Erythroblast (primary cell): Measurements from ENCODE around the gene AK8.
"Not testable (repeated sequence)": the region's sequence is repeated elsewhere in the genome, so short reads cannot be mapped to it uniquely, and the experiment has no call there.

Experiments
- DNase-seq, 2 experiments: peaks; one replicate each; lab custom pipeline; 2025; lab: John Stamatoyannopoulos, UW
- GATA1 ChIP-seq: IDR thresholded peaks from 2 replicates; pipeline ENCODE4 v1.6.1; 2011; ENCODE audit warnings: low read depth, mild to moderate bottlenecking, control low read depth, low read length, moderate library complexity
- POLR2A ChIP-seq: IDR thresholded peaks from 2 replicates; pipeline ENCODE4 v1.6.1; 2011; ENCODE audit warnings: mild to moderate bottlenecking, low read length

AK8 gene

DNA sequence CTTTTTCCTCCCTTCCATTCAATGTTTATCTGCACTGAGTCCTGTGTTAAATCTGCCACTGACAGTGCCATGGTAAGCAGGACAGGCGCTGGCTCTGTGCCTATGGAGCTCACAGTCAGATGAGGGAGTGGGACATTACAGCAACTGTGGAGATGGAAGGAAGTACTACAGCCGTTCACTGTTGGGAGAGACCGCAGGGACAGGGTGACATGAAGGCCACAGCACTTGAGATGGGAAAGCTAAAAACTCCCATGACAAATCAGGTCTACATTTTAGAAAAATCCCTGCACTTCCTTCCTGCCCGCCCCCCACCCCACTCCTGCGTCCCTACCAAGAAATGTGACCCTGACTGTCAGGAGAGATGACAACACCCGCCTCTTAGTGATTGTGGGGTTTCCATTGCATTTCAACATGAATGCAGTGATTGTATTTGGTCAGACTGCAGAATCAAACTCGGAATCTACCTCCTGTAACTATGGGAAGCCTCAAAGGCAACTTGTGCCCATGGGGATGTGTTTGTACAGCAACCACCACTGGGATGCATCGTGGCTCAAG is 151.4 kb downstream of the AK8 start:
- TF ChIP-seq POLR2A (no peak), GATA1 (no peak)
- DNase-seq = no peak

DNA sequence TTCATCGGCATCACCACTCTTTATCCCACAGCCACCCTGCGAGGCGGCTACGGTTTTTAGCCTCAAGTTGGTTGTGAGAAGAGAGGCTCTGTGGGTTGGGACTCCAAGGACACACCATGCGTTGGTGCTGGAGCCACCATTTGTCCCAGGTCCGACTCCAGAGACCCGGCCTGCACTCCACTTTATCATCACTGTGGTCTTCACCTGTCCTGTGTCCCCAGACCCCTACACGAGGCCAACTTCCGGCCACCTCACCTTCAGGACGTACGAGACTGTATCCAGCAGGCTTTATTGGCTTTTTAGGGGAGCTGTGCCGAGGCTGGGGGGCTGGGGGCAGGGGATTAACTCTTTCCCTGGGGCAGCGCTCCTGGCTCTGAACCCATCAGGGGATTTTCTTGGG is 152.8 kb downstream of the AK8 start:
- DNase-seq = no peak
- TF ChIP-seq GATA1 = no peak
- TF ChIP-seq POLR2A = no peak

DNA sequence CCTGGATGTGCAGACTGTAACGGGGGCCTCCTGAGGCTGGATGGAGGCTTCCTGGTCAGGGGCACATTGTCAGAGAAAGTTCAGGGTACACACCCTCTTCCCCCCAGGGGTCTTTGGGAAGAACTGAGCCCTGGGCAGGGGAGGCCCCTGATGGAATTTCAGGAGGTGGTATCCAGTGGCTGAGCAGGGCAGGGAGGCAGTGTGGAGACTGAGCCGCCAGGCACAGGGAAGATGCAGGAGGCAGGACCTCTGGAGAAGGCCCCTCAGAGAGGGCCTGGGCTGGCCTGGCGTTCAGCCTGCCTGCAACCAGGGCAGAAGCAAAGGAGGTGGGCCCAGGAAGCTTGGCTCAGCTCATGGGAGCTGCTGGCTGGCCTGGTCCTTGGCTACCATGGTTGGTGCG is 154.3 kb downstream of the AK8 start:
- TF ChIP-seq GATA1 (no peak), POLR2A (no peak)
- DNase-seq = no peak

DNA sequence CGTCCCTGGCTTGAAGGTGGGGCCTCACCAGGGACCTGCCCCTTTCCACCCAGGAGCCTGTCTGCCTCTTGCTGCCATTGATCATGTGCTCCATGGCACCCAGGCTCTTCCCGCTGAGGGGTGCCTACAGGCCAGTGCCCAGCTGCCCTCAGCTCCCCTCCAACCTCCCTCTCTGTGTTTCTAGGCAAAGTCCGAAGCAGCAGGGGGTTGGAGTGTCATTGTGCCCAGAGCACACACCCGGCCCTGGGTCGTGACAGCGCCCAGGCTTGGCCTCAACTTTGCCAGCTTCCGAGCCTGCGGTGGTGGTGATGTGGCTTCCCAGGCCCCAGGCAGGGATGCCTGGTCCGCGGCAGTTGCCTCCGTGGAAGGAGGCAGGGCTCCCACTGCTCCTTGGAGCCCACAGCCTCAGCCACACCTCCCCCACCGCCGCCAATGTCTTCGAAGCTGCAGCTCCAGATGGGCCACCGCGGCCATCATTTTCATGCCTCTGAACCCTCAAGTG is 155.5 kb downstream of the AK8 start:
- DNase-seq = no peak

DNA sequence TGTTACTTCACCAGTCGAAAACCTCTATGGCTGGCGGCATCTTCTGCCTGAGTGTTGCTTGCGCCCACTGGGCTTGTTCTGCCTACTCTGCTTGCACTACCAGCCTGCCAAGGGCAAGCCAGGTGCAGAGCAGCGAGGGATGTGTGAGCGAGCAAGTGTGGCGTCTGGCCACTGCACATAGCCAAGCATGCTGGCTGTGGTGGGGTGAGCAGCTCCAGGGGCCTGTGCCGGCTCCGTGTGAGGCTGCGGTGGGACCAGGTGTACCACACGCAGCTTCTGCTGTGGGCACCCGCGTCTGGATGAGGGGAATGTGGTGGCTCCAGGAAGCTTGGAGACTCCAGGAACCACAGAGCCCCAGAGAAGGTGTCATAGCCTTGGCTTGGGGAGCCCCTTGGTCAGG is 156.4 kb downstream of the AK8 start:
- TF ChIP-seq POLR2A = no peak
- TF ChIP-seq GATA1 = no peak
- DNase-seq = no peak

More for the DNA sequence above, 155.5 kb downstream of the AK8 start:
- TF ChIP-seq POLR2A (no peak), GATA1 (no peak)

DNA sequence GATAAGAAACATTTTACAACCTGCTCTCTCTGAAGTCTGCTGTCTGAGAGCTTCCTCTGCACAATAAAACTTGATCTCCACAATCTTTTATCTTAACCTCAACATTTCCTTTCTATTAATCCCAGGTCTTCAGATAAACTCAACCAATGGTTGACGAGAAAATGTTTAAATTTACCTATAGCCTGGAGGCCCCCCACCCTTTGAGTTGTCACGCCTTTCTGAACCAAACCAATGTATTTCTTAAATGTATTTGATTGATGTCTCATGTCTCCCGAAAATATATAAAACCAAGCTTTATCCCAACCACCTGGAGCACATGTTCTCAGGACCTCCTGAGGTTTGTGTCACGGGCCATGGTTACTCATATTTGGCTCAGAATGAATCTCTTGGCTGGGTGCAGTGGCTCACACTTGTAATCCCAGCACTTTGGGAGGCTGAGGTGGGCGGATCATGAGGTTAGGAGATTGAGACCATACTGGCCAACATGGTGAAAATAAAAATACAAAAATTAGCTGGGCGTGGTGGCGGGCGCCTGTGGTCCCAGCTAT is 159.6 kb downstream of the AK8 start:
- DNase-seq = not testable (repeated sequence)

DNA sequence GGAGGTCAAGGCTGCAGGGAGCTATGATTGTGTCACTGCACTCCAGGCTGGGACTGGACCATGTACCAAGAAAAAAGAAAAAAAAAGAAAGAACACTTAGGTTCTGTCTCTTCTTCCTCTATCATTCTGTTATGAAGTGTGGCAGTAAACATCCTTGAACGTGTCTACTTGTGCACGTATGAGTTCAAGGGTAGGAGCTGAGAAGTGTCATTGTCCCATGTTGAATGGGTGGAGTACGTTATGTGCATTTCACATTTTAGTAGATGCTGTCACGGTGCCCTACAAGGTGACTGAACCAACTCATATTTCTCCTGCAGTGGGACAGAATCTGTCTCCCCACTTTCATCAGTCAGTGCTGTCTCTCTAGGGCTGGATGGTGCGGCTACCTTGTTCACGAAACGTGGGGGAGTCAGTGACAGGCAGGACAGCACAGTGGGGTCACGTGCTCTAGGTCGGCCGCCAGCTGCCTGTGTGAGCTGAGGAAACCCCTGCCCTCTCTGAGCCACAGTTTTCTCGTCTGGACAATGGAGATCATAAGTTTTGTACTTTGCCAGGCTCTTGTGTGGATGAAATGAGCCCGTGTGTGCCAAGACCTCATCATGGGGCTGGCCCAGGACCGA is 160.6 kb downstream of the AK8 start:
- DNase-seq = no peak
- TF ChIP-seq GATA1 (no peak), POLR2A (no peak)

DNA sequence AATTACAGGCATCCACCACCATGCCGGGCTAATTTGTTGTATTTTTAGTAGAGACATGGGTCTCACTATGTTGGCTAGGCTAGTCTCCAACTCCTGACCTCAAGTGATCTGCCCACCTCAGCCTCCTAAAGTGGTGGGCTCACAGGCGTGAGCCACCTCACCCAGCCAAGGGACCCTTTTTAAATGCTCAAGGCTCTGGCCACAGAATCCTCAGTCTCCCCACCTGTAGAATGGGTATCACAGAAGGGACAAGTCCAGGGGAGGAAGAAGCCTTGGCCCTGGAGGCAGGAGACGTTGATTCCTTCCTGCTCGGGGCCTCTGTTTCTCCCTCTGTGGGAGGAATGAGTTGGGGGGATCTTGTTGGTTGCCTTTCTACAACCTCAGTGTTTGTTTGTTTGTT is 162.1 kb downstream of the AK8 start:
- TF ChIP-seq POLR2A = no peak
- no peak for TF ChIP-seq GATA1
- DNase-seq = no peak

DNA sequence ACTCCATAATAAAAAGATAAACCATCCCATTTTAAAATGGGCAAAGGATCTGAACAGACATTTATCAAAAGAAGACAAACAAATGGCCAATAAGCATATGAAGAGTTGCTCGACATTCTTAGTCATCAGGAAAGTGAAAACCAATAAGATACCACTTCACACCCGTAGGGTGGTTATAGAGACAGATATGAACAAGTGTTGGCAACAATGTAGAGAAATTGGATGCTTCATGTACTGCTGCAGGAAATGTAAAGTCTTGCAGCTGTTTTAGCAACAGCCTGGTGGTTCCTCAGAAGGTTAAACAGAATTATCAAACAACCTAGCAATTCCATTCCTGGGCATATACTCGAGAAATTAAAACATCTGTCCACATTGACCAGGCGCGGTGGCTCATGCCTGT is 165.3 kb downstream of the AK8 start:
- TF ChIP-seq GATA1 = no peak
- no peak for TF ChIP-seq POLR2A
- no peak for DNase-seq

DNA sequence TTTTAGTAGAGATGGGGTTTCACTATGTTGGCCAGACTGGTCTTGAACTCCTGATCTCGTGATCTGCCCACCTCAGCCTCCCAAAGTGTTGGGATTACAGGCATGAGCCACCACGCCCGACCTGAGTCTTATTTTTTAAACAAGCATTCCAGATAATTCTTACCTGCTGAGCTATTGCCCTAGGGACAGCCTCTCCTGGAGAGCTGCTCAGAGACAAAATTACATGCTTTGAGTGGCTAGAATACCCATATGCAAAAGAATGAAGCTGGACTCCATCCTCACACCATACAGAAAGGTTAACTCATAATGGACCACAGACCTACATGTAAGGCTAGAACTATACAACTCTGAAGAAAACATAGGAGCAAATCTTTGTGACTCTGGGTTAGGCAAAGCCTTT is 166.2 kb downstream of the AK8 start:
- TF ChIP-seq GATA1 = no peak
- TF ChIP-seq POLR2A = no peak

DNA sequence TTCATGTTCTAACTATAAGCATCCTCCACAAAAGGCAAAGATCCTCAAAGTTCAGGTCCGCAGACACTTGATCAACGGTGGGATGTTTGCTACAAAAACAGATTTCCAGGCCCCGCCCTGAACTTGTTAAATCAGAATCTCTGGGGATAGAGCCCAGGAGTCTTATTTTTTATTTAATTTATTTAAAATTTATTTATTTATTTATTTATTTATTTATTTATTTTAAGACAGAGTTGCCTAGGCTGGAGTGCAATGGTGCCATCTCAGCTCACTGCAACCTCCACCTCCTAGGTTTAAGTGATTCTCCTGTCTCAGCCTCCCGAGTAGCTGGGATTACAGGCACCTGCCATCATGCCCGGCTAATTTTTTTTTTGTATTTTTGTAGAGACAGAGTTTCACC is 166.9 kb downstream of the AK8 start:
- DNase-seq = not testable (repeated sequence)

More for the DNA sequence above, 166.2 kb downstream of the AK8 start:
- no peak for DNase-seq

DNA sequence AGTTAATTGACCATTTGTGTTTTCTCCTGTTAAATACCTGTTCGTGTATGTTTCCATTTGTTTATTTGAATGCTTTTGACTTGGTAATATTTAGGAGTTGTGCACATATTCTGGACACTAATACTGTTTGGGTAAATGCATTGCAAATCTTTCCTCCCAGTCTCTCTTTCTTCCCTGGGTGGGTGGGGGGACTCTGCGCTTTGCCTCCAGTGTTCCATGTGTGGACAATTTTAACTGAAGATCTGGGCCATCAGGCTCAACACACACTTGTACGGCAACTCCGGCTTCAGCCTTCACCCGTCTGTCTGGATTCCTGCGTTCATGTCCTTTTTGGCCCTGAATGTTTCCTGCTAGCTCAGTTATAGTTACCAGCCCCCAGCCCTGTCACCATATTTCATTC is 167.8 kb downstream of the AK8 start:
- DNase-seq = no peak
- TF ChIP-seq GATA1 (no peak), POLR2A (no peak)

DNA sequence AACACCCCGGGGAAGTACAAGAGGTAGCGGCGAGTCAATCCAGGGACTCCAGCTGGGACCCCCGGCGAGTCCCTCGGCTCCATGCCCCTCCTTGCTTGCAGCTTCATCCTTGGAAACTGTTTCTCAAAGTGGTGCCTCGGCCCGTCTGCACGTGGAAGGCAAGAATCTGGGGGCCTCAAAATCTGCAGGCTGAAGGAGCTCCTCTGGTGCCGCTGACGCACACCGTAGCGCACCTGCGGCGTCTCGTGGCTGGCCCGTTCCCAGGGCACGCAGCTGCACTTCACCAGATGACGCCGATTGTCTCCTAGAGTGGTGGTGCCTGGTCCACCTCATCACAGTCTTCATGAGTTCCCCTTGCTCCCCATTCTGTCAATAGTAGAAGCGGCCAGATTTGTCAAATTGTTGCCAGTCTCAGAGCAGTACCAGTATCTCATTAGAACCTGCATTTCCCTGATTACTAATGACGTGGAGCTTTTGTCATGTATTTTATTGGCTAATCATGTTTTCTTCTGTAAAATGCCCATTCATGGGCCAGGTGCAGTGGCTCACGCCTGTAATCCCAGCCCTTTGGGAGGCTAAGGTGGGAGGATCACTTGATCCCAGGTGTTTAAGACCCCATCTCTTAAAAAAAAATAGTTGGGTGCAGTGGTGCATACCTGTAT is 169.2 kb downstream of the AK8 start:
- no peak for TF ChIP-seq GATA1
- no peak for TF ChIP-seq POLR2A
- no peak for DNase-seq

DNA sequence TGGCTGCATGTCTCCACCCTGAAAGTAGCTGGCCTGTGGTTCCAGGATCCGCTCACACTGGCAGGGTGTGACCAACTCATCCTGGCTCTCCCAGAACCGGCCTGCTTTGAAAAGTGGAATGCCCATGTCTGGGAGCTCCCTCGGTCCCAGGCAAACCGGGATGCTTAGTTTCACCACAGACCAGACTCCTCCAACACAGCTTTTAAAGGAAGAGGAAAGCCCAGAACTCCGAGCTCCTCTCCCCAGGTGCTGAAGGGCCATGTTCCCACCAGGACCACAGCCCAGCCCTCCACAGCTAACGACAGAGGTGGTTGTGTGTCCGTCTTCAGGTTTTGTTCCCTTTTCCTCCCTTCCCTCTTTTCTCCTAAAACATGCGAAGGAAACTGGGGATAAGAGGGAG is 169.8 kb downstream of the AK8 start:
- TF ChIP-seq POLR2A = no peak
- no peak for TF ChIP-seq GATA1
- DNase-seq = no peak

DNA sequence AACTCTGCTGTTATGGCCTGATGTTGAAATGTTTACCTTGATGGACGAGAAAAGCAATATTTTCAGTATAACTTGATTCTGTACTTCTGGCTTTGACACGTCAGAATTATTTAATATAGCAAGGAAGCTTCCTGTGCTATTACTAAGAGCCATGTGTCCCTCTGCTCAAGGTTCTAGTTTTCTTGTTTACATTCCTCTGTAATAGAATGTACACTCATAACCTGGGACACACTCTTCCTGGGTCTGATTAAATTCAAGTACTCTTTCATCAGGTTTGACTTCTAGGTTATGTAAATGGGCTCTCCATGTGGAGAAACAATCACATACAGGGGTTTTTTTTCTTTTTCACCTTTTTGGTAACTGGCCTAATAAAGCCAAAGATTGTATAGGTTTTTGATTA is 174.7 kb downstream of the AK8 start:
- no peak for DNase-seq
- TF ChIP-seq POLR2A = no peak
- no peak for TF ChIP-seq GATA1
